Amygdala (tissue), 56 donors: ENCODE data around the gene ELF5.

Source experiments
- DNase-seq, 56 donors: peaks; one replicate each; lab custom pipeline; 2025; lab: John Stamatoyannopoulos, UW

The ELF5 gene

GRCh38 chr11:34513682-34514449 lies at the start of gene ELF5:
ELF5 (minus strand) TSS chr11:34513794; CDS start chr11:34505749, 8,045 bp downstream.
- no peak for DNase-seq

GRCh38 chr11:34562976-34563375 lies 49.4 kb upstream of the ELF5 start:
- DNase-seq, result no peak

GRCh38 chr11:34560511-34560910 lies 46.9 kb upstream of the ELF5 start:
- DNase-seq, result no peak

- DNase-seq, result no peak
Observed at GRCh38 chr11:34558673-34559072, 45.1 kb upstream of the ELF5 start.

- no peak for DNase-seq
Observed at GRCh38 chr11:34558211-34558610, 44.6 kb upstream of the ELF5 start.

GRCh38 chr11:34552270-34552669 lies 38.7 kb upstream of the ELF5 start:
- DNase-seq, result peak in 15 of 56 donors; percentile 3 to 58 (median 13)

- no peak for DNase-seq
Observed at GRCh38 chr11:34549271-34549670, 35.7 kb upstream of the ELF5 start.

GRCh38 chr11:34548278-34548677 lies 34.7 kb upstream of the ELF5 start:
- no peak for DNase-seq

GRCh38 chr11:34546511-34547209 lies 33.1 kb upstream of the ELF5 start:
- DNase-seq, result peak in 39 of 56 donors; percentile 6 to 77 (median 42)

- DNase-seq, result no peak
Observed at GRCh38 chr11:34542089-34542488, 28.5 kb upstream of the ELF5 start.

GRCh38 chr11:34540870-34541269 lies 27.3 kb upstream of the ELF5 start:
- no peak for DNase-seq

- no peak for DNase-seq
Observed at GRCh38 chr11:34537636-34538035, 24.0 kb upstream of the ELF5 start.

- DNase-seq, result no peak
Observed at GRCh38 chr11:34536056-34536455, 22.5 kb upstream of the ELF5 start.

GRCh38 chr11:34534826-34535225 lies 21.2 kb upstream of the ELF5 start:
- no peak for DNase-seq

GRCh38 chr11:34531663-34532062 lies 18.1 kb upstream of the ELF5 start:
- no peak for DNase-seq

GRCh38 chr11:34530545-34531234 lies 17.1 kb upstream of the ELF5 start:
- DNase-seq, result no peak

GRCh38 chr11:34529643-34530042 lies 16.0 kb upstream of the ELF5 start:
- DNase-seq, result no peak

- DNase-seq, result no peak
Observed at GRCh38 chr11:34528072-34528471, 14.5 kb upstream of the ELF5 start.

- no peak for DNase-seq
Observed at GRCh38 chr11:34525888-34526657, 12.5 kb upstream of the ELF5 start.

- no peak for DNase-seq
Observed at GRCh38 chr11:34525098-34525497, 11.5 kb upstream of the ELF5 start.

- no peak for DNase-seq
Observed at GRCh38 chr11:34524696-34525095, 11.1 kb upstream of the ELF5 start.
